ENCODE data around the gene CLTA. TPM values are rescaled to one million over a fixed set of nuclear protein-coding genes. Genes with fewer than 3 reads are reported as not detected.

Gene CLTA, protein sequence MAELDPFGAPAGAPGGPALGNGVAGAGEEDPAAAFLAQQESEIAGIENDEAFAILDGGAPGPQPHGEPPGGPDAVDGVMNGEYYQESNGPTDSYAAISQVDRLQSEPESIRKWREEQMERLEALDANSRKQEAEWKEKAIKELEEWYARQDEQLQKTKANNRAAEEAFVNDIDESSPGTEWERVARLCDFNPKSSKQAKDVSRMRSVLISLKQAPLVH
- 263 and 303 TPM in 2 replicates for total RNA-seq

DNA sequence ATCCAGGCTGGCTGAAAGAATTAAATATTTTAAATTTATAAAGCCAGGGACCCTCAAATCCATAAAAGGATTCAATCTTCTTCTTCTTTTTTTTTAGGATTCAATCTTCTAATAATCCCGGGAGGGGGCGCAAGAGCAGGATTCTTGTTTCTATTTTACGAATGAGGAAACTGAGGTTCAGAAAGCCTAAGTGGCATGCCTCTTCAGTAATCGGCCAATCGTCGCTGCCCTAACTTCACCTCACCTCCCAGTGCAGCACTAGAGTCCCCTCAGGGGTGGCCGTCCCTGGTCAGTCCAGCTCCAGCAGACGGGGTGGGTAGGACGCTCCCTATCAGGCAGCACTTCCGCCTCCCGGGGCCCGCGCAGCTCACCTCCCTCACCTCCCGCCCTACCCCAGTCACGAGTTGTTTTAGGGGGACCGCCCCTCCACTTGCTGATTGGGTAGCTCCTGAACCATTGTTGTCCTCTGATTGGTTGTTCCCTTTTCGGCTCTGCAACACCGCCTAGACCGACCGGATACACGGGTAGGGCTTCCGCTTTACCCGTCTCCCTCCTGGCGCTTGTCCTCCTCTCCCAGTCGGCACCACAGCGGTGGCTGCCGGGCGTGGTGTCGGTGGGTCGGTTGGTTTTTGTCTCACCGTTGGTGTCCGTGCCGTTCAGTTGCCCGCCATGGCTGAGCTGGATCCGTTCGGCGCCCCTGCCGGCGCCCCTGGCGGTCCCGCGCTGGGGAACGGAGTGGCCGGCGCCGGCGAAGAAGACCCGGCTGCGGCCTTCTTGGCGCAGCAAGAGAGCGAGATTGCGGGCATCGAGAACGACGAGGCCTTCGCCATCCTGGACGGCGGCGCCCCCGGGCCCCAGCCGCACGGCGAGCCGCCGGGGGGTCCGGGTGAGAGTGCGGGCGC, at the start of gene CLTA:
TSS of gene CLTA (plus strand) at position 534 of the 902 bp plus-strand sequence. CDS start at position 670, 136 bp downstream.

DNA sequence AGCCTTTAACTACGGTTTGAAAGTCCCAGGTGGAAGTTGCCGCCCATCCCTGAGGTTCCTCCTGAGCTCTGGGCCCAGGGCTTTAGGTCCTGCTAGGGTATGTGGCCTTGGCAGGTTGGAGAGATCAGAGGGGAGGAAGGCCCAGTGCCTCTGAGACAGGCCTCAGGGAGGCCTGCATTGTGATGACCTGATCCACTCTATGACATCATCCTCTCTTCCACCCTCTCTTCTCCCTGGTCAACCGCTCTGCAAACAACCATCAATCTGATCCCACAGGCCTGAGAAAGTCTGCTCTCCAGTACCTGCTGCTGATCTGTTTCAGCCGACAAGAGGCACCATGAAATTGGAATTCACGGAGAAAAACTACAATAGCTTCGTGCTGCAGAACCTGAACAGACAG, 21.6 kb upstream of the CLTA start, which contains the start of gene CCIN:
TSS of gene CCIN (plus strand) at position 223 of the 400 bp plus-strand sequence. CDS start at position 338, 115 bp downstream.

DNA sequence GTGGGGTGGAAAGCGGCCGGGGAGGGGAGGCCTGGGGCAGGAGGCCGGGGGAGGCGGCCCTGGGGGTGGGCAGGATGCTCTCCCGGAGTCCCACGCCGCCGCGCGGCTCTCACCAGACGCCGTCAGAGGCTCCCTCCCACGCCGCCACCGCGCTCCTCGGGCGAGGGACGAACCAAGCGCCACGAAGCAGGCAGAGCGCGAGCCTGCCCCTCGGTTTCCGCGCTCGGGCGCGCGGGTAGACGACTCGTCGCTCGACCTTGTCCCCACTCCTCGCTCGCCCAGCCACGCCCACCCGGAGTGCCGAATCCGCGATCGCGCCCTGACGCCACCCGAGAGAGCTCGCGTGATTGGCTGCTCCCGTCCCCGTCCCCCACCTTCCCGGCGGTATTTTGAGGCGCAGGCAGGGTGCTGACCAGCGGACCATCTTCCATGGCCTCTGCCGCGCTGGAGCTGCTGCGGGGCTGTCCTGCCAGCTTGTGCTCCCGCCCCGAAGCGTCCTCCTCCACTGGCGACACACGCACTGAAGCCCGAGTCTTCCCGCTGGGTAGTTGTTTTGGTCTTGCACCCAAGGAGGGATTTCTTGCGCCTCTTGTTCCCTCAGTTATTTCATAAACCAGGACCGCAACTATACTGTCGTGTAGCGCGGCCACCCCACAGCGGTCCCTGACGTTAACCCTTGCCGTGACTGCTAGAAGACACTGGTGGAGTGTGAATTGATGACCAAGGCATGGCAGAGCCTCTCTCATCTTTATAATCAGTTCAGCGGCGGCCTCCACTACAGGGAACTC, 67.7 kb downstream of the CLTA start, which contains the start of gene GNE:
TSS of gene GNE (minus strand) at position 241 of the 788 bp plus-strand sequence. CDS start 9,093 bp downstream, outside the sequence.

Other genes starting within 250 kb of the CLTA start
- gene OR2S2, start 232.8 kb upstream of the CLTA start, total RNA-seq: not detected in 2 replicates
- 10.1 and 24.8 TPM in 2 replicates for gene RECK, start 154.0 kb upstream of the CLTA start, total RNA-seq
- gene GLIPR2, start 54.2 kb upstream of the CLTA start, total RNA-seq: 44.6 and 45.4 TPM in 2 replicates
- gene CCIN, start 21.5 kb upstream of the CLTA start, total RNA-seq: 1.9 and 4.4 TPM in 2 replicates
- gene GNE, start 67.5 kb downstream of the CLTA start, total RNA-seq: 7.4 and 11.6 TPM in 2 replicates
- gene RNF38, start 209.3 kb downstream of the CLTA start, total RNA-seq: 12.7 and 15.5 TPM in 2 replicates